Measurements from ENCODE around the gene PTPN20.

The PTPN20 gene

GRCh38 chr10:47033541-47034270 is 122.5 kb downstream of the PTPN20 start:
- no peak overlapping the region for H3K9ac ChIP-seq (ENCODE audit: low read length)
- no peaks in the 10 kb centered on the region for H3K36me3 ChIP-seq (ENCODE audit: control insufficient read depth, insufficient read depth, low read length)
- H3K27me3 ChIP-seq (ENCODE audit: control insufficient read depth, insufficient read depth, low read length), result peaks cover 6% of the 10 kb centered on the region
- no peak overlapping the region for H3K4me3 ChIP-seq (ENCODE audit: low read length)
- no peaks in the 10 kb centered on the region for H3K4me1 ChIP-seq (ENCODE audit: control insufficient read depth, insufficient read depth, low read length)
- no peaks in the 10 kb centered on the region for H3K9me3 ChIP-seq (ENCODE audit: control insufficient read depth, low read length)

- Histone ChIP-seq H3K27me3 (ENCODE audit: control insufficient read depth, insufficient read depth, low read length) (peaks cover 6% of the 10 kb centered on the region), H3K9ac (ENCODE audit: low read length) (no peak overlapping the region), H3K4me3 (ENCODE audit: low read length) (no peak overlapping the region), H3K4me1 (ENCODE audit: control insufficient read depth, insufficient read depth, low read length) (no peaks in the 10 kb centered on the region), H3K9me3 (ENCODE audit: control insufficient read depth, low read length) (no peaks in the 10 kb centered on the region), H3K36me3 (ENCODE audit: control insufficient read depth, insufficient read depth, low read length) (no peaks in the 10 kb centered on the region)
Observed at GRCh38 chr10:47034441-47035051, 123.3 kb downstream of the PTPN20 start.

GRCh38 chr10:47035171-47035818 is 124.1 kb downstream of the PTPN20 start:
- no peak overlapping the region for H3K4me3 ChIP-seq (ENCODE audit: low read length)
- H3K9me3 ChIP-seq (ENCODE audit: control insufficient read depth, low read length), result no peaks in the 10 kb centered on the region
- no peaks in the 10 kb centered on the region for H3K4me1 ChIP-seq (ENCODE audit: control insufficient read depth, insufficient read depth, low read length)
- H3K36me3 ChIP-seq (ENCODE audit: control insufficient read depth, insufficient read depth, low read length), result no peaks in the 10 kb centered on the region
- H3K27me3 ChIP-seq (ENCODE audit: control insufficient read depth, insufficient read depth, low read length), result peaks cover 6% of the 10 kb centered on the region
- H3K9ac ChIP-seq (ENCODE audit: low read length), result no peak overlapping the region

GRCh38 chr10:47035819-47036337 is 124.7 kb downstream of the PTPN20 start:
- Histone ChIP-seq H3K4me1 (ENCODE audit: control insufficient read depth, insufficient read depth, low read length) (no peaks in the 10 kb centered on the region), H3K36me3 (ENCODE audit: control insufficient read depth, insufficient read depth, low read length) (no peaks in the 10 kb centered on the region), H3K4me3 (ENCODE audit: low read length) (no peak overlapping the region), H3K9ac (ENCODE audit: low read length) (no peak overlapping the region), H3K9me3 (ENCODE audit: control insufficient read depth, low read length) (no peaks in the 10 kb centered on the region), H3K27me3 (ENCODE audit: control insufficient read depth, insufficient read depth, low read length) (peaks cover 6% of the 10 kb centered on the region)

DNA sequence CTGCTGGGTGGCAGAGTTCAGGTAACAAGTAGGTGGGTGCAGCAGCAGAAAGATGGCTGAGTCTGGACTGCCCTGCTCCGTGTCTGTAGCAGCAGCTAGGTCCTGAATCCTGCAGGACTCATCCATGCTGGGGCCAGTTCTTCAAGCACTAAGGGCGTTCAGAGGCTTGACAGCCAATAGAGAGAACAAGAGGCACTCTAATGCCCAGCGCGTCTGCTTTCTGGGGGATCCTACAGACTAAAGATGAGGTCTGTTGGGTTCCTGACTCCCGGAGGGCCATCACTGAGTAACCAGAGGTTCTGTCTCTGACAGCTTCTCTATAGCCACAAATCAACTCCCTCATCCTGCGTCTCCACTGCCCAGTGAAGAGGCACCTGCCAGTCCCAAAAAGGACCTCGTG is 125.5 kb downstream of the PTPN20 start:
- Histone ChIP-seq H3K9me3 (ENCODE audit: control insufficient read depth, low read length) (no peaks in the 10 kb centered on the region), H3K9ac (ENCODE audit: low read length) (no peak overlapping the region), H3K27me3 (ENCODE audit: control insufficient read depth, insufficient read depth, low read length) (peaks cover 6% of the 10 kb centered on the region), H3K4me3 (ENCODE audit: low read length) (no peak overlapping the region), H3K4me1 (ENCODE audit: control insufficient read depth, insufficient read depth, low read length) (no peaks in the 10 kb centered on the region), H3K36me3 (ENCODE audit: control insufficient read depth, insufficient read depth, low read length) (no peaks in the 10 kb centered on the region)

DNA sequence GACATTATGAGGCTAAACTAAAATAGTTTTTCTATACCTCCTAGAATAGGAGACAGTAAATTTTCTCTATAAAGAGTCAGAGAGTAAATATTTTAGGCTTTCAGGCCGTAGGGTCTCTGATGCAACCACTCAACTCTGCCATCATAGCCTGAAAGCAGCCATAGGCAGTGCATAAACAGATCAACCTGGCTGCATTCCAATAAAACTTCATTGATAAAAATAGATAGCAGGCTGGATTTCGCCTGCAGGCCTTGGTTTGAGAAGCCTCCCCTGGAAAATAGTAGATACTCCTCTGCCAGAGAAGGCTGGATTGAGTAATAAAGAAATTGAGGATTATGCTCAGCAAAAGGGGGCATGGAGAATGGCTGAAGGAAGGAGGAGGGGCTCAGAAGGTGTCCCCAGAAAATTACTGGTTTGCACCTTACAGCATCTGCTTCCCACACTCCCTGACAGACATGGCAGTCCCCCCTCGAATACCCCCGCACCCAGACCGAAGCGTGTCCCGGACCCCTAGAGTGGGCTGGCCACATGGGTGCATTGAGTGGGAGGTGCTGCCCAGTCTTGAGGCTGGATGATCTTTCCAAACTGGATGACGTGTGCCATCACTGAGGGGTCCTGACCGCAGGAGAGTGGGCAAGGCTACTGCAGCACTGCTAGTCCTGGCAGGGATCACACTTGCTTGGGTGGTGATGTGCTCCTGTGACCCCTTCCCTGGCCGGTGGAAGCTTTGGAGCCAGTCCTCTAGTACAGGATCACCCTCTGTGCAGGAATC is 126.6 kb downstream of the PTPN20 start:
- no peaks in the 10 kb centered on the region for H3K4me1 ChIP-seq (ENCODE audit: control insufficient read depth, insufficient read depth, low read length)
- H3K9me3 ChIP-seq (ENCODE audit: control insufficient read depth, low read length), result no peaks in the 10 kb centered on the region
- H3K36me3 ChIP-seq (ENCODE audit: control insufficient read depth, insufficient read depth, low read length), result no peaks in the 10 kb centered on the region
- H3K27me3 ChIP-seq (ENCODE audit: control insufficient read depth, insufficient read depth, low read length), result peaks cover 6% of the 10 kb centered on the region
- no peak overlapping the region for H3K9ac ChIP-seq (ENCODE audit: low read length)
- no peak overlapping the region for H3K4me3 ChIP-seq (ENCODE audit: low read length)

DNA sequence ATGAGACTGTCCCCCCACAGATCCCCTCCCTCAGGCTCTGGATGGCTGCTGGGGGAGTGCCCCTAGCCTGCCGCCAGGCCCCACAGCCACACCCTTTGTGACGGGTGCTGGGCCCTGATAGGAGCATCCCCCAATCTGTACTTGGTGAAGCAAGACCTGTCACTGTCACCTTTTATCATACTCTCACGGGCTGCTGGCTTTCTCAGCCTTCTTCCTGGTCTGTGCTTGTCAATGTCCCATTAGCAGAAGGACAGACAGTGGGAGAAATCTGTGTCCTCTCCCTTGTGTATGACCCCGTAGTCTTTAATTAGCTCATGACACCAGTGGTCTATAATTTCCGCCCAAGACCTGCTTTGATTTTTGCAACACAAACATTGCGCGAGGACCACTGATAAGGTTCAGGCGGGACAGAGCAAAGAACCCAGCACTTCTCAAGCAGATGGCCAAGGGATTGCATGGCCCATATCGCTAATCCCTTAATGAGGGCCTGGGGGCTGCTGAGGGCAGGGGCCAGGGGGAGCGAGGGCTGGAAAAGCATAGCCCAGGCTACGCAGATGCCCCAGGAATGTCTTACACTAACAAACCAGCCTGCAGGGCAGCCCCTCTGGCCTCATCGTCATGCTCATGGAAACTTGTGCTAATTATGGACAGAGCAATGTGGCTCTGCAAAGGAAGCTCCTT is 127.8 kb downstream of the PTPN20 start:
- Histone ChIP-seq H3K4me1 (ENCODE audit: control insufficient read depth, insufficient read depth, low read length) (no peaks in the 10 kb centered on the region), H3K27me3 (ENCODE audit: control insufficient read depth, insufficient read depth, low read length) (peaks cover 6% of the 10 kb centered on the region), H3K9ac (ENCODE audit: low read length) (no peak overlapping the region), H3K9me3 (ENCODE audit: control insufficient read depth, low read length) (no peaks in the 10 kb centered on the region), H3K4me3 (ENCODE audit: low read length) (no peak overlapping the region), H3K36me3 (ENCODE audit: control insufficient read depth, insufficient read depth, low read length) (no peaks in the 10 kb centered on the region)

- H3K36me3 ChIP-seq (ENCODE audit: control insufficient read depth, insufficient read depth, low read length), result no peaks in the 10 kb centered on the region
- H3K27me3 ChIP-seq (ENCODE audit: control insufficient read depth, insufficient read depth, low read length), result peaks cover 6% of the 10 kb centered on the region
- H3K9ac ChIP-seq (ENCODE audit: low read length), result no peak overlapping the region
- no peaks in the 10 kb centered on the region for H3K4me1 ChIP-seq (ENCODE audit: control insufficient read depth, insufficient read depth, low read length)
- no peak overlapping the region for H3K4me3 ChIP-seq (ENCODE audit: low read length)
- H3K9me3 ChIP-seq (ENCODE audit: control insufficient read depth, low read length), result no peaks in the 10 kb centered on the region
Observed at GRCh38 chr10:47039562-47039913, 128.3 kb downstream of the PTPN20 start.

DNA sequence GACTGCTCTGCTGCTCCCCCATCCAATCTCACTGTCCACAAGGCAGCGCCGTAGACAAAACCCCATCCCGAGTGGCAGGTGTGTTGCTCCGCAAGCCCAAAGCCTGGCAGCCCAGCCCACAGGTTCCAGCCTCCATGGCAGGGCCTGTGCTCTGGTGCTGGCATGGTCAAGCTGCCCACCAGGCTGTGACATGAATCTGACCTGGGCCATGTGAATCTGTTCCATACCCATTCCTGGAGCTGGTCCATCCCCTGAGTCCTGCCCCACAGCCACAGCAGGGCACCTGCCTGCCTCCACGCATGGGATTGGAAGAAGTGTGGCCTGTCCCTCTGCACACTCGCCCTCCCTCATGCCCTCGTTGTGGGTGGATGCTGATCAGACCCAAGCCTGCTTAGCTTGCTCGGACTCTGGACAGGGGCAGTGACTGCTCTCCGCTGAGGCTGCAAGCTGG is 128.8 kb downstream of the PTPN20 start:
- Histone ChIP-seq H3K9ac (ENCODE audit: low read length) (no peak overlapping the region), H3K27me3 (ENCODE audit: control insufficient read depth, insufficient read depth, low read length) (peaks cover 6% of the 10 kb centered on the region), H3K4me3 (ENCODE audit: low read length) (no peak overlapping the region), H3K4me1 (ENCODE audit: control insufficient read depth, insufficient read depth, low read length) (no peaks in the 10 kb centered on the region), H3K36me3 (ENCODE audit: control insufficient read depth, insufficient read depth, low read length) (no peaks in the 10 kb centered on the region), H3K9me3 (ENCODE audit: control insufficient read depth, low read length) (no peaks in the 10 kb centered on the region)

- Histone ChIP-seq H3K27me3 (ENCODE audit: control insufficient read depth, insufficient read depth, low read length) (peaks cover 4% of the 10 kb centered on the region), H3K36me3 (ENCODE audit: control insufficient read depth, insufficient read depth, low read length) (no peaks in the 10 kb centered on the region), H3K4me1 (ENCODE audit: control insufficient read depth, insufficient read depth, low read length) (no peaks in the 10 kb centered on the region), H3K9ac (ENCODE audit: low read length) (no peak overlapping the region), H3K9me3 (ENCODE audit: control insufficient read depth, low read length) (no peaks in the 10 kb centered on the region), H3K4me3 (ENCODE audit: low read length) (no peak overlapping the region)
Observed at GRCh38 chr10:47040681-47041080, 129.5 kb downstream of the PTPN20 start.

DNA sequence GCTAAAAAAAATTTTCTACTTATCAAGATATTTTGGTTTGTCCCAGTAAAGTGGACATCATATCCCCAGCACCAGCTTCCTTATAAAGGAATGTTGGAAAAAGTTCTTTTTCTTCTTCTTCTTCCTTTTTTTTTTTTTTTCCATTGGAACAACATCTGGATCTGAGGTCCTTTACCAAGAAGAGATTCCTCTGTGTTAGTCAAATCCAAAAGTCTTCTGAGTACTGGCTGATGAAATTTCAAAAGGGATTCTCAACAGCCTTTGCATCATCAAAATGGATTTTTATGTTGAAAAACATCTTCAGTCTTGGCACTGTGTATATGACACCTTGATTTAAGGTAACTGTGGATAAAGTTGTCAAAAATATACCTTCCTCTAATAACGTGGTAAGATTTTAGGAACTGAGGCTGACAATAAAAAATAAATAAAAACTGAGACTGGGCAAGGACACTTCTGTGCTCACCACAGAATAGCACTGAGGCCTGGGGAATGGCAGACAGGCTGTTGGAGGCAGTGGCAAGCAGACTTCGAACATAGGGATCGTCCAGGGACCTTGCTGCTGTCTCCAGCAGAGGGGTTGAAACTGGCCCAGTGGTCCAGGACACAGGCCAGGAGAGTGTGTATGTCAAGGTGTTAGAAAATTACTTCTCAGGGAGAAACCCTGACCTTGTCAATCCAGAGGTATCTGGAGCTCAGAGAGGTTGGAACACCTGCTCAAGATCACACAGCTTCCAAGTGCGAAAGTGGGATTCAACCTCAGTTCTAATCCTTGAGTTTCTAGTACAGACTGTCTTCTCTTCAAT is 130.4 kb downstream of the PTPN20 start:
- H3K27me3 ChIP-seq (ENCODE audit: control insufficient read depth, insufficient read depth, low read length), result no peaks in the 10 kb centered on the region
- no peak overlapping the region for H3K4me3 ChIP-seq (ENCODE audit: low read length)
- H3K9me3 ChIP-seq (ENCODE audit: control insufficient read depth, low read length), result no peaks in the 10 kb centered on the region
- H3K4me1 ChIP-seq (ENCODE audit: control insufficient read depth, insufficient read depth, low read length), result no peaks in the 10 kb centered on the region
- H3K9ac ChIP-seq (ENCODE audit: low read length), result no peak overlapping the region
- H3K36me3 ChIP-seq (ENCODE audit: control insufficient read depth, insufficient read depth, low read length), result no peaks in the 10 kb centered on the region
